Measurements from ENCODE around the gene L3MBTL4.

Gene L3MBTL4

DNA sequence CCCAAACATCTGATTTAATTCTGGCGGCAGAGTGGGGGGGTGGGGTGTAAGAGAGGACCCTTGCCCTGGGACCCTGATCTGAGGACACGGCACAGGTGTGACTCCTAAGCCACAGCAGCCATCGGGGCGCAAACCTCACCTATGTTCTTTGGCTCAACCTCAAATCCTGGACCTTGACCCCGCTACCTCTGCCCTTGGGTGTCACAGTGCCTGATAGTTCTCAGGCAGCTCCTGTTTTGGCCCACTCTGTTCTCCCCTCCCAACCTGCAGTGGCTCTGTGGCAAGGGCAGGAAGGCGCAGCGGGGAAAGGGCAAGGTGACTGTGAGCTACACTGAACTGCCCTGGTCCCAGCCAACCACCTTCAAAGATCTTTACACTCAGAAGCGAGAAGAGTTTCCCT, 152.8 kb downstream of the L3MBTL4 start:
- TF ChIP-seq, protein P1, sequence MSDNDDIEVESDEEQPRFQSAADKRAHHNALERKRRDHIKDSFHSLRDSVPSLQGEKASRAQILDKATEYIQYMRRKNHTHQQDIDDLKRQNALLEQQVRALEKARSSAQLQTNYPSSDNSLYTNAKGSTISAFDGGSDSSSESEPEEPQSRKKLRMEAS (IDR thresholded peaks at IDR 0.05), result no peak
- TF ChIP-seq EP300 (IDR thresholded peaks at IDR 0.05; ENCODE audit: borderline replicate concordance), result no peak
- no peak for TF ChIP-seq NFIC (IDR thresholded peaks at IDR 0.05)
- TF ChIP-seq TCF12 (IDR thresholded peaks at IDR 0.05; ENCODE audit: low read depth), result no peak
- TF ChIP-seq, protein P2, sequence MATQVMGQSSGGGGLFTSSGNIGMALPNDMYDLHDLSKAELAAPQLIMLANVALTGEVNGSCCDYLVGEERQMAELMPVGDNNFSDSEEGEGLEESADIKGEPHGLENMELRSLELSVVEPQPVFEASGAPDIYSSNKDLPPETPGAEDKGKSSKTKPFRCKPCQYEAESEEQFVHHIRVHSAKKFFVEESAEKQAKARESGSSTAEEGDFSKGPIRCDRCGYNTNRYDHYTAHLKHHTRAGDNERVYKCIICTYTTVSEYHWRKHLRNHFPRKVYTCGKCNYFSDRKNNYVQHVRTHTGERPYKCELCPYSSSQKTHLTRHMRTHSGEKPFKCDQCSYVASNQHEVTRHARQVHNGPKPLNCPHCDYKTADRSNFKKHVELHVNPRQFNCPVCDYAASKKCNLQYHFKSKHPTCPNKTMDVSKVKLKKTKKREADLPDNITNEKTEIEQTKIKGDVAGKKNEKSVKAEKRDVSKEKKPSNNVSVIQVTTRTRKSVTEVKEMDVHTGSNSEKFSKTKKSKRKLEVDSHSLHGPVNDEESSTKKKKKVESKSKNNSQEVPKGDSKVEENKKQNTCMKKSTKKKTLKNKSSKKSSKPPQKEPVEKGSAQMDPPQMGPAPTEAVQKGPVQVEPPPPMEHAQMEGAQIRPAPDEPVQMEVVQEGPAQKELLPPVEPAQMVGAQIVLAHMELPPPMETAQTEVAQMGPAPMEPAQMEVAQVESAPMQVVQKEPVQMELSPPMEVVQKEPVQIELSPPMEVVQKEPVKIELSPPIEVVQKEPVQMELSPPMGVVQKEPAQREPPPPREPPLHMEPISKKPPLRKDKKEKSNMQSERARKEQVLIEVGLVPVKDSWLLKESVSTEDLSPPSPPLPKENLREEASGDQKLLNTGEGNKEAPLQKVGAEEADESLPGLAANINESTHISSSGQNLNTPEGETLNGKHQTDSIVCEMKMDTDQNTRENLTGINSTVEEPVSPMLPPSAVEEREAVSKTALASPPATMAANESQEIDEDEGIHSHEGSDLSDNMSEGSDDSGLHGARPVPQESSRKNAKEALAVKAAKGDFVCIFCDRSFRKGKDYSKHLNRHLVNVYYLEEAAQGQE (IDR thresholded peaks at IDR 0.05; ENCODE audit: low read depth), result no peak
- no peak for TF ChIP-seq ZBTB7A (IDR thresholded peaks at IDR 0.05; ENCODE audit: low read depth)
- TF ChIP-seq CEBPB (IDR thresholded peaks at IDR 0.05), result no peak
- TF ChIP-seq EGR1 (IDR thresholded peaks at IDR 0.05), result no peak
- TF ChIP-seq CREB1 (IDR thresholded peaks at IDR 0.05; ENCODE audit: low read depth), result no peak
- TF ChIP-seq RAD21 (IDR thresholded peaks at IDR 0.05; ENCODE audit: low read depth), result no peak
- no peak for TF ChIP-seq YY1 (IDR thresholded peaks at IDR 0.05; ENCODE audit: low read depth)
- TF ChIP-seq, protein P3, sequence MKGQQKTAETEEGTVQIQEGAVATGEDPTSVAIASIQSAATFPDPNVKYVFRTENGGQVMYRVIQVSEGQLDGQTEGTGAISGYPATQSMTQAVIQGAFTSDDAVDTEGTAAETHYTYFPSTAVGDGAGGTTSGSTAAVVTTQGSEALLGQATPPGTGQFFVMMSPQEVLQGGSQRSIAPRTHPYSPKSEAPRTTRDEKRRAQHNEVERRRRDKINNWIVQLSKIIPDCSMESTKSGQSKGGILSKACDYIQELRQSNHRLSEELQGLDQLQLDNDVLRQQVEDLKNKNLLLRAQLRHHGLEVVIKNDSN (IDR thresholded peaks at IDR 0.05), result no peak
- no peak for TF ChIP-seq TEAD4 (IDR thresholded peaks at IDR 0.05)
- TF ChIP-seq TAF1 (IDR thresholded peaks at IDR 0.05; ENCODE audit: low read depth), result no peak
- TF ChIP-seq FOXM1 (IDR thresholded peaks at IDR 0.05; ENCODE audit: borderline replicate concordance, low read depth), result no peak

DNA sequence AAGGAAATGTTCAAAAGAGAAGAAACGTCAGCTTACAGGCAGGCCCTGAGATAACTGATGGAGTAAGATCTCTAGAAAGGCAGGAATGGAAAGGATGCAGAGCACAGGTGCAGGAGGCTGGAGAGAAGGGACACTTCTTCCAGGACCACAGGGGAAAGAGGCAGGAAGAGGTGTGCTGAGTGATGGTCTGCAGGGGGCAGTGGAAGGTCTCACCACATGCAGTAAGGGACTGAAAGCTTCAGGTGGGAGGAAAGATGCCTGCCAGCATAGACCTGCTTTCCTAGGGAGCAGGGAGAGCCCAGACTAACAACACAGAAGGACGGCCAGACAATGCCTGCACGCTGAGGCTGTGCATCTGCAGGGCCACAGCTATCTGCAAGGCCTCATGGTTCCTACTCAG, 156.8 kb downstream of the L3MBTL4 start:
- TF ChIP-seq ZBTB7A (IDR thresholded peaks at IDR 0.05; ENCODE audit: low read depth) (no peak), CEBPB (IDR thresholded peaks at IDR 0.05) (no peak), TEAD4 (IDR thresholded peaks at IDR 0.05) (no peak), EGR1 (IDR thresholded peaks at IDR 0.05) (no peak), YY1 (IDR thresholded peaks at IDR 0.05; ENCODE audit: low read depth) (no peak), TCF12 (IDR thresholded peaks at IDR 0.05; ENCODE audit: low read depth) (no peak), FOXM1 (IDR thresholded peaks at IDR 0.05; ENCODE audit: borderline replicate concordance, low read depth) (no peak), NFIC (IDR thresholded peaks at IDR 0.05) (no peak), RAD21 (IDR thresholded peaks at IDR 0.05; ENCODE audit: low read depth) (no peak), EP300 (IDR thresholded peaks at IDR 0.05; ENCODE audit: borderline replicate concordance) (no peak), CREB1 (IDR thresholded peaks at IDR 0.05; ENCODE audit: low read depth) (no peak)
- TF ChIP-seq, protein P2 (IDR thresholded peaks at IDR 0.05; ENCODE audit: low read depth), result no peak
- TF ChIP-seq, protein P1 (IDR thresholded peaks at IDR 0.05), result no peak
- TF ChIP-seq, protein P3 (IDR thresholded peaks at IDR 0.05), result no peak

DNA sequence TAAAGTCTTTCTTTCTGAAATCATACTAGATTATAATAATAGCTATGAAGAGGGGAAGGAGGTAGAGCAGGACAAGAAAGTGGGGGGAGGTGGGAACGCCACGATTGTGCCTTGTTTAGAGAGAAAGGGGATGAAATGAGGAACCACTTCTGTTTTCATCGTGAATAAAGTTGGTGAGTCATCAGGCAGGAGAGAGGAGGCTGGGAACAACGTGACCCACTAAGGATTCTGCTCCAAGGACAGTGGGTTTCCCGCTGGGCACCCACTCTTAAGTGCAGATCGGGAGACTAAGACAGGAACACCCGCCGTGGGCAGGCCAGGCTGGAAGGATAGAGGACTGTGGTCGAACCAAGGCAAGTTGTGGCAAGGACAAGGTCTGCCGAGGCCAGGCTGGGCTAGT, 158.2 kb downstream of the L3MBTL4 start:
- TF ChIP-seq CEBPB (IDR thresholded peaks at IDR 0.05), result no peak
- TF ChIP-seq, protein P3 (IDR thresholded peaks at IDR 0.05), result no peak
- TF ChIP-seq FOXM1 (IDR thresholded peaks at IDR 0.05; ENCODE audit: borderline replicate concordance, low read depth), result no peak
- TF ChIP-seq, protein P1 (IDR thresholded peaks at IDR 0.05), result no peak
- TF ChIP-seq RAD21 (IDR thresholded peaks at IDR 0.05; ENCODE audit: low read depth), result no peak
- no peak for TF ChIP-seq ZBTB7A (IDR thresholded peaks at IDR 0.05; ENCODE audit: low read depth)
- TF ChIP-seq TCF12 (IDR thresholded peaks at IDR 0.05; ENCODE audit: low read depth), result no peak
- no peak for TF ChIP-seq EP300 (IDR thresholded peaks at IDR 0.05; ENCODE audit: borderline replicate concordance)
- TF ChIP-seq YY1 (IDR thresholded peaks at IDR 0.05; ENCODE audit: low read depth), result no peak
- TF ChIP-seq, protein P2 (IDR thresholded peaks at IDR 0.05; ENCODE audit: low read depth), result no peak
- TF ChIP-seq EGR1 (IDR thresholded peaks at IDR 0.05), result no peak
- TF ChIP-seq TEAD4 (IDR thresholded peaks at IDR 0.05), result no peak
- no peak for TF ChIP-seq CREB1 (IDR thresholded peaks at IDR 0.05; ENCODE audit: low read depth)
- TF ChIP-seq NFIC (IDR thresholded peaks at IDR 0.05), result no peak
- no peak for TF ChIP-seq TAF1 (IDR thresholded peaks at IDR 0.05; ENCODE audit: low read depth)
